B cell (primary cell): ENCODE results near the gene CYB5D1.

ENCODE experiments used
- EZH2 ChIP-seq: IDR thresholded peaks from 2 replicates; pipeline ENCODE4 v1.6.1; 2012; ENCODE audit warnings: borderline replicate concordance, low read depth, mild to moderate bottlenecking, moderate library complexity, low read length; ENCODE audit not compliant: insufficient read depth, poor library complexity, severe bottlenecking
- TF ChIP-seq, protein P1 (sequence below): fragments of 200-600 bp; IDR thresholded peaks from one replicate; pipeline ENCODE4 v1.8.0; 2022; ENCODE audit warnings: antibody characterized with exemption, mild to moderate bottlenecking

DNA sequence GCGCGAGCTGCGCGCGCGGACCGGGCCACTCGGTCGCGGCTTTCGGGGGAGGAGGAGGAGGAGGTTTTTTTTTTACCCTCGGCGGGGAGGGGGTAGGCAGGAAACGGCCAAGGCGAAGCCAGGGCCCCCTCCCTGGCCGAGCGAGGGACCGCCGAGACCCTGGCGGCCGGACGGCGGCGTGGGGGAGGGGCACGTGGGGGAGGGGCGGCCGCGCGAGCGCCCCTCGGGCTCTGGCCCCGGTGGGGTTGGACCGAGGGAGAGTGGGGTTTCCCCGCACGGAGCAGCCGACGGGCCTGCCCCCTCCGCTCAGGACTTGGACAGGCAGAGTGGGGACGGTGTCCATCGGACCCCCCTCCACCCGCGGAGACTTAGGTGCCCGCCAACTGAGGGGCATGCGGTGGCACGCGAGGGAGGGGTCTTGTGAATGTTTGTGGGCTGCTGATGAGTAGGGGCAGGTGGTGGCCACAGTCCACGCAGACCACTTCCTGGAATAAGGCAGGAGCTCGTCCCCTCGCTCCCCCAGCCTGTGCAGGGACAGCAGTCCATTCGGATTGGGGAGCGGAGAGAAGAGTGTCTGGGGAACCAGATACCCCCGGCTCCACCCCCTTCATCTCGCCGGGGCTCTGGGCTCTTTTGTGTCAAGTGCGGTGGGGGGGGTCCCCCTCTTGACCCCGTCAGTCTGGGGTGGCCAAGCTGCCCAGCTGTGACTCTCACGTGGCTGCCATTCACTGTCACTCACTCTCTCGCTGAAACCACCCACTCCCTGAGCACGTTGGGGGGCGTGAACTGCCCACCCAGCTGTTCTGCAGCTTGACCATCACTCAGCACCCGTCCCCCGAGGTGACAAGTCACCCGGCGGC, 27.8 kb downstream of the CYB5D1 start:
- TF ChIP-seq, protein P1, sequence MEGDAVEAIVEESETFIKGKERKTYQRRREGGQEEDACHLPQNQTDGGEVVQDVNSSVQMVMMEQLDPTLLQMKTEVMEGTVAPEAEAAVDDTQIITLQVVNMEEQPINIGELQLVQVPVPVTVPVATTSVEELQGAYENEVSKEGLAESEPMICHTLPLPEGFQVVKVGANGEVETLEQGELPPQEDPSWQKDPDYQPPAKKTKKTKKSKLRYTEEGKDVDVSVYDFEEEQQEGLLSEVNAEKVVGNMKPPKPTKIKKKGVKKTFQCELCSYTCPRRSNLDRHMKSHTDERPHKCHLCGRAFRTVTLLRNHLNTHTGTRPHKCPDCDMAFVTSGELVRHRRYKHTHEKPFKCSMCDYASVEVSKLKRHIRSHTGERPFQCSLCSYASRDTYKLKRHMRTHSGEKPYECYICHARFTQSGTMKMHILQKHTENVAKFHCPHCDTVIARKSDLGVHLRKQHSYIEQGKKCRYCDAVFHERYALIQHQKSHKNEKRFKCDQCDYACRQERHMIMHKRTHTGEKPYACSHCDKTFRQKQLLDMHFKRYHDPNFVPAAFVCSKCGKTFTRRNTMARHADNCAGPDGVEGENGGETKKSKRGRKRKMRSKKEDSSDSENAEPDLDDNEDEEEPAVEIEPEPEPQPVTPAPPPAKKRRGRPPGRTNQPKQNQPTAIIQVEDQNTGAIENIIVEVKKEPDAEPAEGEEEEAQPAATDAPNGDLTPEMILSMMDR = no peak
- no peak for TF ChIP-seq EZH2
